22Rv1 (cell line): ENCODE results near the gene KRT16.
"Not testable (repeated sequence)": the region's sequence is repeated elsewhere in the genome, so short reads cannot be mapped to it uniquely, and the experiment has no call there.

Experiments
- CTCF ChIP-seq: fragments of 450-650 bp; IDR thresholded peaks from 2 replicates; pipeline ENCODE4 v1.5.1; 2017; ENCODE audit warnings: mild to moderate bottlenecking
- ZFX ChIP-seq: fragments of 450-650 bp; IDR thresholded peaks from 2 replicates; pipeline ENCODE4 v1.6.1; 2017; ENCODE audit warnings: antibody characterized with exemption, borderline replicate concordance

- peak; percentile 15; the same call in 1 of the 2 replicates for TF ChIP-seq CTCF
- TF ChIP-seq ZFX: not testable (repeated sequence)
Measured at GRCh38 chr17:41610061-41610517, 2.5 kb downstream of the KRT16 start.
